H9 (cell line): Measurements from ENCODE around the gene ADAM30. TPM values are rescaled to one million over a fixed set of nuclear protein-coding genes. Genes with fewer than 3 reads are reported as not detected.

Experiments
- DNase-seq: peaks from one replicate; pipeline ENCODE4 v3.0.0-alpha.2; 2017
- H2AFZ ChIP-seq: one replicate; pipeline ENCODE4 v1.6.1; 2013; ENCODE audit warnings: mild to moderate bottlenecking, low read length, control low read depth, moderate library complexity
- H2AK5ac ChIP-seq: 2 replicates; pipeline ENCODE4 v1.6.1; 2013; ENCODE audit warnings: low read length, control low read depth, mixed read lengths; ENCODE audit not compliant: insufficient read length
- H2BK120ac ChIP-seq: one replicate; pipeline ENCODE4 v1.6.1; 2013; ENCODE audit warnings: low read depth, mild to moderate bottlenecking, low read length, control low read depth, inconsistent platforms; ENCODE audit not compliant: poor library complexity, severe bottlenecking
- H2BK12ac ChIP-seq: 2 replicates; pipeline ENCODE4 v1.6.1; 2013; ENCODE audit warnings: low read length, control low read depth, mixed read lengths, low read depth; ENCODE audit not compliant: insufficient read length
- H2BK15ac ChIP-seq: 2 replicates; pipeline ENCODE4 v1.6.1; 2013; ENCODE audit warnings: low read depth, low read length, control low read depth
- H2BK20ac ChIP-seq: one replicate; pipeline ENCODE4 v1.6.1; 2013; ENCODE audit warnings: low read depth, mild to moderate bottlenecking, low read length, control low read depth, inconsistent platforms; ENCODE audit not compliant: poor library complexity, severe bottlenecking
- H2BK5ac ChIP-seq: 2 replicates; pipeline ENCODE4 v1.6.1; 2013; ENCODE audit warnings: low read length, control low read depth, mixed read lengths; ENCODE audit not compliant: insufficient read length
- H3K14ac ChIP-seq: 2 replicates; pipeline ENCODE4 v1.6.1; 2013; ENCODE audit warnings: low read length, control low read depth; ENCODE audit not compliant: insufficient read depth
- H3K18ac ChIP-seq: 2 replicates; pipeline ENCODE4 v1.6.1; 2013; ENCODE audit warnings: low read depth, mild to moderate bottlenecking, mixed read lengths, low read length, control low read depth; ENCODE audit not compliant: insufficient read length
- H3K23ac ChIP-seq: 2 replicates; pipeline ENCODE4 v1.6.1; 2013; ENCODE audit warnings: low read length, control low read depth, mixed read lengths, low read depth; ENCODE audit not compliant: insufficient read length
- H3K23me2 ChIP-seq: 2 replicates; pipeline ENCODE4 v1.6.1; 2013; ENCODE audit warnings: low read depth, mild to moderate bottlenecking, mixed read lengths, low read length, control low read depth; ENCODE audit not compliant: insufficient read length, poor library complexity, severe bottlenecking
- H3K27ac ChIP-seq: 2 replicates; pipeline ENCODE4 v1.5.1; 2013; ENCODE audit warnings: low read length, control low read depth, mixed read lengths, low read depth; ENCODE audit not compliant: insufficient read length
- H3K27me3 ChIP-seq: 2 replicates; pipeline ENCODE4 v1.6.1; 2013; ENCODE audit warnings: low read length, control low read depth, inconsistent platforms; ENCODE audit not compliant: insufficient read depth
- H3K4ac ChIP-seq: 2 replicates; pipeline ENCODE4 v1.6.1; 2013; ENCODE audit warnings: low read depth, mild to moderate bottlenecking, control low read depth, inconsistent platforms, low read length, moderate library complexity
- H3K4me1 ChIP-seq: 2 replicates; pipeline ENCODE4 v1.6.1; 2013; ENCODE audit warnings: low read length, control low read depth, inconsistent platforms; ENCODE audit not compliant: insufficient read depth
- H3K4me2 ChIP-seq: 2 replicates; pipeline ENCODE4 v1.6.1; 2013; ENCODE audit warnings: low read length, control low read depth, mixed read lengths; ENCODE audit not compliant: insufficient read length, insufficient read depth
- H3K56ac ChIP-seq: 2 replicates; pipeline ENCODE4 v1.6.1; 2013; ENCODE audit warnings: low read depth, mild to moderate bottlenecking, mixed read lengths, low read length, control low read depth; ENCODE audit not compliant: insufficient read length
- H3K79me1 ChIP-seq: 2 replicates; pipeline ENCODE4 v1.6.1; 2013; ENCODE audit warnings: low read depth, mild to moderate bottlenecking, moderate library complexity, low read length, control low read depth, inconsistent platforms; ENCODE audit not compliant: insufficient read depth, poor library complexity, severe bottlenecking
- H3K79me2 ChIP-seq: 2 replicates; pipeline ENCODE4 v1.6.1; 2013; ENCODE audit warnings: low read length, control low read depth, inconsistent platforms; ENCODE audit not compliant: insufficient read depth
- H3K9ac ChIP-seq: 2 replicates; pipeline ENCODE4 v1.6.1; 2013; ENCODE audit warnings: low read length, control low read depth, mixed read lengths; ENCODE audit not compliant: insufficient read length; ENCODE audit errors: extremely low read depth
- H3K9me3 ChIP-seq: one replicate; pipeline ENCODE4 v1.6.1; 2013; ENCODE audit warnings: low read depth, low read length, inconsistent platforms; ENCODE audit not compliant: control insufficient read depth
- H3T11ph ChIP-seq: one replicate; pipeline ENCODE4 v1.6.1; 2013; ENCODE audit warnings: mild to moderate bottlenecking, low read length, control low read depth, inconsistent platforms
- H4K20me1 ChIP-seq: one replicate; pipeline ENCODE4 v1.6.1; 2013; ENCODE audit not compliant: control insufficient read depth, insufficient read length, insufficient read depth
- H4K5ac ChIP-seq: 2 replicates; pipeline ENCODE4 v1.6.1; 2013; ENCODE audit warnings: low read depth, mild to moderate bottlenecking, mixed read lengths, low read length, control low read depth; ENCODE audit not compliant: insufficient read length
- H4K8ac ChIP-seq: replicated peaks from 2 replicates; pipeline ENCODE4 v1.6.1; 2013; ENCODE audit warnings: low read length, control low read depth, mixed read lengths, low read depth; ENCODE audit not compliant: insufficient read length
- H4K91ac ChIP-seq: 2 replicates; pipeline ENCODE4 v1.6.1; 2013; ENCODE audit warnings: low read depth, mild to moderate bottlenecking, moderate library complexity, mixed read lengths, low read length, control low read depth; ENCODE audit not compliant: insufficient read length
- H3K27ac Mint-ChIP-seq, 3 experiments: 2 replicates in 2 of 3; 3 replicates in 1 of 3; pipeline ENCODE4 v1.8.0; 2020 to 2021; ENCODE audit warnings: mixed read lengths in 3 of 3, mild to moderate bottlenecking in 1 of 3, moderate library complexity in 1 of 3
- H3K27me3 Mint-ChIP-seq: 2 replicates; pipeline ENCODE4 v1.8.0; 2021; ENCODE audit warnings: low read depth, mild to moderate bottlenecking, moderate library complexity, mixed read lengths
- H3K36me3 Mint-ChIP-seq, 3 experiments: 2 replicates in 2 of 3; 3 replicates in 1 of 3; pipeline ENCODE4 v1.8.0; 2020 to 2021; ENCODE audit warnings: low read depth in 3 of 3, mixed read lengths in 3 of 3; ENCODE audit not compliant: insufficient read depth in 1 of 3
- H3K4me1 Mint-ChIP-seq, 2 experiments: 2 replicates each; pipeline ENCODE4 v1.8.0; 2020; ENCODE audit warnings: mixed read lengths in 2 of 2
- H3K4me3 Mint-ChIP-seq, 2 experiments: 2 replicates in 1 of 2; 3 replicates in 1 of 2; pipeline ENCODE4 v1.8.0; 2020 to 2021; ENCODE audit warnings: mild to moderate bottlenecking in 2 of 2, mixed read lengths in 2 of 2, moderate library complexity in 1 of 2
- H3K9me3 Mint-ChIP-seq, 2 experiments: 2 replicates in 1 of 2; 3 replicates in 1 of 2; pipeline ENCODE4 v1.8.0; 2020; ENCODE audit warnings: mild to moderate bottlenecking in 2 of 2, mixed read lengths in 2 of 2, moderate library complexity in 1 of 2
- CTCF ChIP-seq: fragments of 200-600 bp; sonication (generic); conservative IDR thresholded peaks from 3 replicates; pipeline ENCODE4 v1.8.0; 2021; ENCODE audit warnings: antibody characterized with exemption, mild to moderate bottlenecking
- WGBS: extraction: QIAGEN DNeasy Blood & Tissue Kit; methylation state at CpG from one replicate; pipeline ENCODE4 v1.1.7; 2013; ENCODE audit warnings: missing lambda C conversion rate, low lambda C conversion rate, mixed read lengths; ENCODE audit not compliant: insufficient read length; ENCODE audit errors: extremely low coverage; 5-methylcytosine and 5-hydroxymethylcytosine counted together
- total RNA-seq: library from RNA; stranded (reverse); gene quantifications from 2 replicates; pipeline ENCODE4 v1.2.1, GENCODE V29; 2021

The ADAM30 gene
- total RNA-seq, 1 experiment from 2014 or later: not detected

- H4K91ac ChIP-seq: no peak overlapping the region
- WGBS: no CpG with 5 or more reads among the region's 2 CpGs
- H3K9ac ChIP-seq: no peak overlapping the region
- H3K4me1 ChIP-seq: no peaks in the 10 kb centered on the region
- no peak overlapping the region for H3T11ph ChIP-seq
- no peak overlapping the region for H2BK20ac ChIP-seq
- H3K9me3 ChIP-seq: no peaks in the 10 kb centered on the region
- H3K79me2 ChIP-seq: no peaks in the 10 kb centered on the region
- H3K79me1 ChIP-seq: no peaks in the 10 kb centered on the region
- DNase-seq: no peak
- no peak overlapping the region for H3K27ac ChIP-seq
- H3K23ac ChIP-seq: no peak overlapping the region
- H4K20me1 ChIP-seq: no peaks in the 10 kb centered on the region
- H3K56ac ChIP-seq: no peak overlapping the region
- no peak overlapping the region for H2BK120ac ChIP-seq
- H3K27me3 ChIP-seq: no peaks in the 10 kb centered on the region
- no peak overlapping the region for H3K4me2 ChIP-seq
- no peak overlapping the region for H2AK5ac ChIP-seq
- no peak overlapping the region for H2BK12ac ChIP-seq
- no peak overlapping the region for H4K5ac ChIP-seq
- peaks cover 4% of the 10 kb centered on the region for H3K27me3 Mint-ChIP-seq
- H3K4me3 Mint-ChIP-seq: no peak overlapping the region
- H3K14ac ChIP-seq: no peak overlapping the region
- no peaks in the 10 kb centered on the region for H3K36me3 Mint-ChIP-seq
- TF ChIP-seq CTCF: no peak
- no peaks in the 10 kb centered on the region for H3K23me2 ChIP-seq
- H3K18ac ChIP-seq: no peak overlapping the region
- H3K4ac ChIP-seq: no peak overlapping the region
- H3K9me3 Mint-ChIP-seq: no peaks in the 10 kb centered on the region
- no peak overlapping the region for H2BK15ac ChIP-seq
- H3K27ac Mint-ChIP-seq: no peak overlapping the region
- H4K8ac ChIP-seq: no peak overlapping the region
- no peak overlapping the region for H2AFZ ChIP-seq
- peaks cover 4% of the 10 kb centered on the region in 2 experiments; a peak in 3 of 4 replicates for H3K4me1 Mint-ChIP-seq
- H2BK5ac ChIP-seq: no peak overlapping the region
These were observed 28.1 kb downstream of the ADAM30 start for GRCh38 chr1:119868176-119868575.
